Measurements from ENCODE around the gene EIF4E3. TPM values are rescaled to one million over a fixed set of nuclear protein-coding genes. Genes with fewer than 3 reads are reported as not detected.

Gene EIF4E3
- total and polyA plus RNA-seq, 2 of the 13 experiments (the other 11 are each of a cell fraction or from before 2014, with no cell fraction given): 0.07 to 0.15 TPM

GRCh38 chr3:71653414-71653807 lies 71.8 kb downstream of the EIF4E3 start:
- H3K36me3 ChIP-seq (replicated peaks in 1 of 2; ENCODE audit: control insufficient read depth in 1 of 2, insufficient read depth in 2 of 2, low read length in 2 of 2): no peaks in the 10 kb centered on the region
- 0 out of 2 replicates have a peak, but pooled peaks cover 18% of the 10 kb centered on the region for H3K4me1 ChIP-seq (ENCODE audit: insufficient read depth, low read length)
- H4K20me1 ChIP-seq (ENCODE audit: insufficient read depth, low read length): no peaks in the 10 kb centered on the region
- no peak overlapping the region for H3K4me3 ChIP-seq (replicated peaks in 1 of 3; ENCODE audit: insufficient read depth in 1 of 3, low read depth in 2 of 3, low read length in 3 of 3)
- peaks cover 0 to 16% of the 10 kb centered on the region in 2 experiments; a peak in 4 of 5 replicates for H3K27me3 ChIP-seq (ENCODE audit: control insufficient read depth in 1 of 2, insufficient read depth in 2 of 2, low read length in 2 of 2)
- in situ Hi-C loops (cut with HindIII; ENCODE audit: extremely low pct_ligation_motif_present, low pct_unique_long_range_greater_than_20kb) (loop anchor here (5.0 to 10.0 kb wide), 2 partner anchors 1101 to 1589 kb away; no protein-coding TSS in a partner anchor), intact Hi-C loops (cut with micrococcal nuclease; ENCODE audit: unreplicated experiment) (loop anchor here (2.0 to 5.0 kb wide), 3 partner anchors 646 to 1589 kb away; no protein-coding TSS in a partner anchor)
- DNase-seq (ENCODE audit: low spot score) (no peak), ATAC-seq (no peak), FAIRE-seq (no peak)
- CTCF ChIA-PET (ENCODE audit: low intra/inter-chr PET ratio, low total read pairs): interaction anchor here (1.3 to 1.8 kb wide), 3 partner anchors 1103 to 1589 kb away, joined by 9 to 12 read pairs (median 10); no protein-coding TSS in a partner anchor
- H3K27ac ChIP-seq (ENCODE audit: extremely low read length, insufficient read depth, low read length): no peak overlapping the region
- POLR2A ChIA-PET: no interaction called here
- no peaks in the 10 kb centered on the region for H3K79me2 ChIP-seq (ENCODE audit: insufficient read depth, low read length)
- TF ChIP-seq GABPA (IDR thresholded peaks at IDR 0.05; ENCODE audit: low read depth, low read length) (no peak), GABPA (CRISPR knock-in tag; IDR thresholded peaks at IDR 0.05; ENCODE audit: low read depth) (no peak), RFX1 (IDR thresholded peaks at IDR 0.05) (no peak), SATB2 (CRISPR knock-in tag; IDR thresholded peaks at IDR 0.05) (no peak), TFDP1 (CRISPR knock-in tag; IDR thresholded peaks at IDR 0.05; ENCODE audit: borderline replicate concordance) (no peak), ZNF546 (CRISPR knock-in tag; conservative IDR thresholded peaks at IDR 0.05) (no peak)
- TF ChIP-seq, protein P1, sequence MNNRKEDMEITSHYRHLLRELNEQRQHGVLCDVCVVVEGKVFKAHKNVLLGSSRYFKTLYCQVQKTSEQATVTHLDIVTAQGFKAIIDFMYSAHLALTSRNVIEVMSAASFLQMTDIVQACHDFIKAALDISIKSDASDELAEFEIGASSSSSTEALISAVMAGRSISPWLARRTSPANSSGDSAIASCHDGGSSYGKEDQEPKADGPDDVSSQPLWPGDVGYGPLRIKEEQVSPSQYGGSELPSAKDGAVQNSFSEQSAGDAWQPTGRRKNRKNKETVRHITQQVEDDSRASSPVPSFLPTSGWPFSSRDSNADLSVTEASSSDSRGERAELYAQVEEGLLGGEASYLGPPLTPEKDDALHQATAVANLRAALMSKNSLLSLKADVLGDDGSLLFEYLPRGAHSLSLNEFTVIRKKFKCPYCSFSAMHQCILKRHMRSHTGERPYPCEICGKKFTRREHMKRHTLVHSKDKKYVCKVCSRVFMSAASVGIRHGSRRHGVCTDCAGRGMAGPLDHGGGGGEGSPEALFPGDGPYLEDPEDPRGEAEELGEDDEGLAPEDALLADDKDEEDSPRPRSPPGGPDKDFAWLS (CRISPR knock-in tag; IDR thresholded peaks at IDR 0.05; ENCODE audit: borderline replicate concordance): no peak
- H2AFZ ChIP-seq (ENCODE audit: low read length): no peak overlapping the region
- no TSS peak for BruUV-seq (replicated peaks)
- no peaks in the 10 kb centered on the region for H3K9me3 ChIP-seq (ENCODE audit: low read length)
- no peak overlapping the region for H3K9ac ChIP-seq (ENCODE audit: insufficient read depth, low read depth, low read length)
- H3K4me2 ChIP-seq (ENCODE audit: low read depth, low read length): no peak overlapping the region
- 31% methylated on average over 6 of the region's 6 CpGs for WGBS (ENCODE audit: low lambda C conversion rate)

Measured in HepG2 (cell line).